HCT116 (cell line): Measurements from ENCODE around the gene ACKR1. TPM values are rescaled to one million over a fixed set of nuclear protein-coding genes. Genes with fewer than 3 reads are reported as not detected.

Experiments
- ATAC-seq: fragments of 200-7000 bp; cut with Tn5 transposase; 2 replicates; pipeline ENCODE4 v1.9.1; 2020; ENCODE audit warnings: mild to moderate bottlenecking, moderate library complexity
- BruUV-seq: library from RNA; stranded (reverse); fragments of 400-500 nt; replicated peaks from 2 replicates; lab custom pipeline; 2021; lab: Mats Ljungman, UMichigan
- CTCF ChIA-PET: fragments of 300-600 bp; sonication (Branson Sonifier 250); formaldehyde crosslinking; loops from one replicate; lab custom pipeline; 2021; ENCODE audit warnings: antibody characterized with exemption; lab: Charles Lee
- POLR2A ChIA-PET: fragments of 300-600, 350-600 bp; sonication (Branson Sonifier 250); formaldehyde crosslinking; loops from one replicate; lab custom pipeline; 2021; ENCODE audit warnings: antibody characterized with exemption; lab: Charles Lee
- RAD21 ChIA-PET, 2 experiments: fragments of 300-600 bp; sonication (Branson Sonifier 250); formaldehyde crosslinking; loops; one replicate each; lab custom pipeline; 2023; ENCODE audit warnings: low total read pairs in 2 of 2; ENCODE audit not compliant: uncharacterized antibody in 2 of 2, unreplicated experiment in 2 of 2, low non-redundant PET in 1 of 2; lab: Charles Lee
- DNase-seq: peaks from one replicate; pipeline ENCODE4 v3.0.0-alpha.2; 2010; ENCODE audit warnings: low read depth, low spot score
- H2AFZ ChIP-seq: fragments of 200-600 bp; shearing (Covaris generic), sonication (generic); 2 replicates; pipeline ENCODE4 v1.6.1; 2017; ENCODE audit warnings: low read depth, mixed run types, mixed read lengths, antibody characterized with exemption, low read length; ENCODE audit not compliant: poor library complexity, severe bottlenecking
- H3K27ac ChIP-seq: 2 replicates; pipeline ENCODE4 v1.5.1; 2012; ENCODE audit warnings: low read depth, low read length
- H3K27me3 ChIP-seq: fragments of 200-600 bp; sonication (generic); 2 replicates; pipeline ENCODE4 v1.6.1; 2016; ENCODE audit warnings: mixed run types, low read length, mixed read lengths; ENCODE audit not compliant: insufficient read depth
- H3K36me3 ChIP-seq, 2 experiments: fragments of 200-500 bp in 1 of 2; fragments of 200-600 bp in 1 of 2; sonication (Bioruptor generic) in 1 of 2; sonication (generic) in 1 of 2; 2 replicates each; pipeline versions ENCODE4 v1.5.1 to v1.6.1; 2014 to 2016; ENCODE audit warnings: low read length in 2 of 2, inconsistent platforms in 1 of 2, mixed read lengths in 1 of 2, mixed run types in 1 of 2; ENCODE audit not compliant: insufficient read depth in 2 of 2, control insufficient read depth in 1 of 2
- H3K4me1 ChIP-seq, 2 experiments: fragments of 200-600 bp in 1 of 2; sonication (generic) in 1 of 2; 2 replicates each; pipeline versions ENCODE4 v1.5.1 to v1.6.1; 2012 to 2017; ENCODE audit warnings: low read length in 2 of 2, inconsistent platforms in 1 of 2, mild to moderate bottlenecking in 1 of 2, mixed read lengths in 1 of 2, mixed run types in 1 of 2, moderate library complexity in 1 of 2; ENCODE audit not compliant: insufficient read depth in 2 of 2, control insufficient read depth in 1 of 2
- H3K4me2 ChIP-seq: fragments of 200-600 bp; sonication (generic); 2 replicates; pipeline ENCODE4 v1.6.1; 2017; ENCODE audit warnings: mixed run types, low read length, mixed read lengths
- H3K4me3 ChIP-seq, 2 experiments: fragments of 200-600 bp in 1 of 2; sonication (generic) in 1 of 2; replicated peaks in 1 of 2; 2 replicates each; pipeline ENCODE4 v1.5.1; 2011 to 2016; ENCODE audit warnings: low read length in 2 of 2, control low read depth in 1 of 2, low read depth in 1 of 2, mild to moderate bottlenecking in 1 of 2, mixed read lengths in 1 of 2, mixed run types in 1 of 2
- H3K79me2 ChIP-seq: fragments of 200-600 bp; sonication (generic); 2 replicates; pipeline ENCODE4 v1.6.1; 2017; ENCODE audit warnings: mild to moderate bottlenecking, mixed run types, low read length, moderate library complexity, mixed read lengths; ENCODE audit not compliant: insufficient read depth
- H3K9ac ChIP-seq: fragments of 200-600 bp; sonication (generic); 2 replicates; pipeline ENCODE4 v1.6.1; 2016; ENCODE audit warnings: low read length, mixed read lengths
- H3K9me2 ChIP-seq: fragments of 200-600 bp; sonication (generic), shearing (Covaris generic); 2 replicates; pipeline ENCODE4 v1.6.1; 2017; ENCODE audit warnings: mixed run types, mild to moderate bottlenecking, moderate library complexity; ENCODE audit not compliant: insufficient read depth
- H3K9me3 ChIP-seq, 2 experiments: fragments of 200-500 bp in 1 of 2; fragments of 200-600 bp in 1 of 2; sonication (Bioruptor generic) in 1 of 2; sonication (generic) in 1 of 2; 2 replicates each; pipeline ENCODE4 v1.6.1; 2014 to 2017; ENCODE audit warnings: low read length in 2 of 2, mixed read lengths in 2 of 2, inconsistent platforms in 1 of 2, low read depth in 1 of 2, mild to moderate bottlenecking in 1 of 2, mixed run types in 1 of 2, moderate library complexity in 1 of 2; ENCODE audit not compliant: control insufficient read depth in 1 of 2, insufficient read depth in 1 of 2
- H4K20me1 ChIP-seq: fragments of 200-600 bp; sonication (generic), shearing (Covaris generic); 2 replicates; pipeline ENCODE4 v1.6.1; 2017; ENCODE audit warnings: mixed run types, mild to moderate bottlenecking, moderate library complexity; ENCODE audit not compliant: insufficient read depth
- CBX3 ChIP-seq: IDR thresholded peaks from 2 replicates; pipeline ENCODE4 v1.6.1; 2012; ENCODE audit warnings: low read depth
- EGR1 ChIP-seq: IDR thresholded peaks from 2 replicates; pipeline ENCODE4 v1.6.1; 2012; ENCODE audit warnings: low read depth
- ELF1 ChIP-seq: IDR thresholded peaks from 2 replicates; pipeline ENCODE4 v1.6.1; 2012; ENCODE audit warnings: low read depth, borderline replicate concordance
- FOSL1 ChIP-seq: IDR thresholded peaks from 2 replicates; pipeline ENCODE4 v1.6.1; 2012; ENCODE audit warnings: low read depth
- POLR2AphosphoS5 ChIP-seq: IDR thresholded peaks from 2 replicates; pipeline ENCODE4 v1.6.1; 2011; ENCODE audit warnings: mild to moderate bottlenecking, low read depth, low read length, moderate library complexity
- TCF7L2 ChIP-seq: IDR thresholded peaks from 2 replicates; pipeline ENCODE4 v1.7.0; 2011; ENCODE audit warnings: borderline replicate concordance, inconsistent platforms; ENCODE audit not compliant: insufficient read depth, insufficient read length; ENCODE audit errors: extremely low read depth
- ZNF274 ChIP-seq: fragments of 200-500 bp; sonication (Bioruptor generic); IDR thresholded peaks from 2 replicates; pipeline ENCODE4 v1.6.1; 2014; ENCODE audit warnings: mild to moderate bottlenecking, low read depth, low read length, inconsistent platforms
- intact Hi-C: fragments of 100-400 bp; cut with micrococcal nuclease; formaldehyde crosslinking; loops from 2 replicates; pipeline ENCODE4 v1.10.0; 2022
- total RNA-seq: library from RNA; stranded (reverse); gene quantifications from one replicate; pipeline ENCODE4 v1.2.1, GENCODE V29; 2021; ENCODE audit not compliant: unreplicated experiment

Gene ACKR1
- total RNA-seq, 1 experiment from 2014 or later: not detected

DNA sequence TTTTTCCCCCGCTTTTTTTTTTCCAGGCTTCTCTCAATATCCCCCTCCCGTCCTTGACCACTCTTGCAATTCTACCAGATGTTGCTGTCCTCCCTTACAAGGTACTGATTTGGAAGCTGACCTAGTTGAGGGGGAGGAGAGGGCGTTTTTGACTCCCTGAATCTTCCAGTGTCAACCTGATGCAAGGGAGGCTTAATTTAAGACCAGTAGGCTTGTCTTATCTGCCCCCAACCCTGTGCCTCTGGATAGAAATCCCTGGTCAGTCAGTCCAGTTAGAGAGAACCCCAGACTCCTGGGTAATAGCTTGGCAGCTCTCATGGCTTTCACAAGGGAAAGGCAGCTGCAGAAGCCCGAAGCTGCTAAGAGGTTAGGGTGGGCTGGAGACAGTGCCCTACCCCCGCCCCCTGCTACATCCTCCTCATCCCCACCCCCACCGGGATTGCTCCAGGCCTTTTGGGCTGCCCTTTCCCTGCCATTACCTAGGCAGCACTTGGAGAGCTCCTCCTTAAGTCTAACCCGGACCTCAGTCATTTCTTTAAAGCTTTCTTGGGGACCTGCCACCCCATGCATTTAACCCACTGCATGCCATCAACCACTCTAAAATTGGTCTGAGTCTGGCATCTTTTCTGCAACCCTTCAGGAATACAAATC is 3.6 kb downstream of the ACKR1 start:
- POLR2A ChIA-PET: no interaction called here
- Histone ChIP-seq H3K27ac (no peak overlapping the region), H4K20me1 (no peaks in the 10 kb centered on the region), H3K4me1 (no peaks in the 10 kb centered on the region), H3K36me3 (no peaks in the 10 kb centered on the region), H2AFZ (no peak overlapping the region), H3K27me3 (peaks cover 34% of the 10 kb centered on the region), H3K9me3 (no peaks in the 10 kb centered on the region), H3K4me2 (no peak overlapping the region), H3K4me3 (no peak overlapping the region), H3K9me2 (no peaks in the 10 kb centered on the region), H3K79me2 (no peaks in the 10 kb centered on the region), H3K9ac (no peak overlapping the region)
- TF ChIP-seq POLR2AphosphoS5 (no peak), TCF7L2 (no peak), EGR1 (no peak)
- no TSS peak for BruUV-seq
- intact Hi-C loops: no loop called here
- no peak for DNase-seq
- ATAC-seq: no peak
- CTCF ChIA-PET: interaction anchor here (1.2 to 2.6 kb wide), 3 partner anchors 10 to 799 kb away, joined by 3 to 9 read pairs (median 5); no protein-coding TSS in a partner anchor
- RAD21 ChIA-PET: no interaction called here

DNA sequence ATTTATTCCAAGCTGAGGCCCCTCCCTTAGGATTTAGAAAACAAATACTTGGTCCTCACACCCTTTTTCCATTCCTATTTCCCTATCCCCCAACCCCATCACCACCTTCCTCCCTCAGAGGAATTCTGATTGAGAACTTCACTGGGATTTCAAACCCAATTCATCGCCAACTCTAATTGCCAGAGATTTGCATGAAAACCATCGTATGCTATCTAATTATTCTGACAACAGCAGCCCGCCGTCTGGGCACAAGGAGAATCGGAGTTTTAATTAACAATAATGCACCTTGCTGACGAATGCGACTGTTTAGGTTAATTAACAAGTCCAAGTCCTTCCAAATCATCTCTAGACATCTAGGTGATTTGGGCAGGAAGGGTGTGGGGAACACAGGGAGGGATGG is 4.4 kb downstream of the ACKR1 start:
- ChIA-PET CTCF (interaction anchor here (1.2 to 2.6 kb wide), 2 partner anchors 11 to 799 kb away, joined by 5 to 9 read pairs; no protein-coding TSS in a partner anchor), RAD21 (interaction anchor here in 1 of 2 experiments (0.7 kb wide), 1 partner anchor 590 kb away, joined by 3 read pairs; no protein-coding TSS in a partner anchor), POLR2A (no interaction called here)
- Histone ChIP-seq H4K20me1 (no peaks in the 10 kb centered on the region), H3K4me3 (no peak overlapping the region), H3K9me2 (no peaks in the 10 kb centered on the region), H3K36me3 (no peaks in the 10 kb centered on the region), H2AFZ (no peak overlapping the region), H3K27me3 (peaks cover 26% of the 10 kb centered on the region), H3K79me2 (no peaks in the 10 kb centered on the region), H3K9me3 (no peaks in the 10 kb centered on the region), H3K27ac (no peak overlapping the region), H3K4me1 (no peaks in the 10 kb centered on the region), H3K9ac (no peak overlapping the region), H3K4me2 (no peak overlapping the region)
- TF ChIP-seq FOSL1: no peak
- no peak for TF ChIP-seq ZNF274
- TF ChIP-seq ELF1: no peak
- TF ChIP-seq CBX3: no peak
- intact Hi-C loops: no loop called here
- no peak for ATAC-seq
- DNase-seq: no peak
- BruUV-seq: no TSS peak
